Stimulated activated CD4-positive, alpha-beta T cell treated with anti-CD3 and anti-CD28 coated beads, Interleukin-1b, Interleukin-23, amount 100 ng/mL, for 4 hours (primary cell): Measurements from ENCODE around the gene ZSCAN30.
"Not testable (repeated sequence)": the region's sequence is repeated elsewhere in the genome, so short reads cannot be mapped to it uniquely, and the experiment has no call there.

Experiments used
- DNase-seq, 2 donors: peaks; one replicate each; pipeline ENCODE4 v3.0.0-alpha.2; 2020; ENCODE audit warnings: low read depth in 2 of 2

The ZSCAN30 gene

GRCh38 chr18:35236571-35237363 lies 53.3 kb downstream of the ZSCAN30 start:
- DNase-seq: no peak

- peak; percentile 61 to 69 for DNase-seq
These were observed 59.0 kb downstream of the ZSCAN30 start for GRCh38 chr18:35231052-35231451.

- DNase-seq: no peak
These were observed 62.8 kb downstream of the ZSCAN30 start for GRCh38 chr18:35227254-35227653.

GRCh38 chr18:35223797-35224196 lies 66.2 kb downstream of the ZSCAN30 start:
- no peak for DNase-seq

GRCh38 chr18:35220424-35220823 lies 69.6 kb downstream of the ZSCAN30 start:
- DNase-seq: no peak

- not testable (repeated sequence) for DNase-seq
These were observed 70.7 kb downstream of the ZSCAN30 start for GRCh38 chr18:35219331-35219730.

GRCh38 chr18:35216611-35217010 lies 73.4 kb downstream of the ZSCAN30 start:
- DNase-seq: not testable (repeated sequence)

- DNase-seq: no peak
These were observed 75.0 kb downstream of the ZSCAN30 start for GRCh38 chr18:35215026-35215425.

- not testable (repeated sequence) for DNase-seq
These were observed 84.1 kb downstream of the ZSCAN30 start for GRCh38 chr18:35205746-35206458.

- no peak for DNase-seq
These were observed 84.8 kb downstream of the ZSCAN30 start for GRCh38 chr18:35205199-35205712.

- DNase-seq: no peak
These were observed 87.0 kb downstream of the ZSCAN30 start for GRCh38 chr18:35203067-35203466.

- DNase-seq: no peak
These were observed 88.6 kb downstream of the ZSCAN30 start for GRCh38 chr18:35201256-35201931.
